ENCODE data around the gene CCT4.
"Not testable (repeated sequence)": the region's sequence is repeated elsewhere in the genome, so short reads cannot be mapped to it uniquely, and the experiment has no call there.

Gene CCT4

GRCh38 chr2:61877571-61878245 is 10.7 kb downstream of the CCT4 start:
- no peak for DNase-seq

GRCh38 chr2:61876400-61876799 is 12.1 kb downstream of the CCT4 start:
- DNase-seq: no peak

DNA sequence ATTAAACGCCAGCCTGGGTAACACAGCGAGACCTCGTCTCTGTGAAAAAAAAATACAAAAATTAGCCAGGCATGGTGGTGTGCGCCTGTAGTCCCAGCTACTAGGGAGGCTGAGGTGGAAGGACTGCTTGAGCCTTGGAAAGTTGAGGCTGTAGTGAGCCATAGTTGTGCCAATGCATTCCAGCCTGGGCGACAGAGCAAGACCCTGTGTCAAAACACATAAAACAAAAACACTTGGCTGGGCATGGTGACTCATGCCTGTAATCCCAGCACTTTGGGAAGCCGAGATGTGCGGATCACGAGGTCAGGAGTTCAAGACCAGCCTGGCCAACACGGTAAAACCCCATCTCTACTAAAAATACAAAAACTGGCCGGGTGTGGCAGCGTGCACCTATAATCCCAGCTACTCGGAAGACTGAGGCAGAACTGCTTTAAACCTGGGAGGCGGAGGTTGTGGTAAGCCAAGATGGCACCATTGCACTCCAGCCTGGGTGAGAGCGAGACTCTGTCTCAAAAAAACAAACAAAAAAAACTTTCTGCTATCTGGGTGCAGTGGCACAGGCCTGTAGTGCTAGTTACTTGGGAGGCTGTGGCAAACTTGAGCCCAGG is 21.9 kb downstream of the CCT4 start:
- not testable (repeated sequence) for DNase-seq

DNA sequence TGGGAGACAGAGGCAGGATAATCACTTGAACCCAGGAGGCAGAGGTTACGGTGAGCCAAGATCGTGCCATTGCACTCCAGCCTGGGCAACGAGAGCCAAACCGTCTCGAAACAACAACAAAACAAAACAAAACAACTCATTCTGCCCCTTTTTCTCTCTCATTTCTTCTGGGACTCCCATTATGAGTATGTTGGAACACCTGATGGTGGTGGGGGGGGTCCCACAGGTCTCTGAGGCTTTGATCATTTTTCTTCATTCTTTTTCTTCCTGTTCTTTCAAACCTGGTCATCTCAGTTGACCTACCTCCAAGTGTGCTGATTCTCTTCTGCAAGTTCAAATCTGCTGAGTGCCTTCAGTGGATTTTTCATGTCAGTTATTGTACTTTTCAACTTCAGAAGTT is 26.4 kb downstream of the CCT4 start:
- DNase-seq: no peak

- no peak for DNase-seq
These were observed 31.2 kb downstream of the CCT4 start for GRCh38 chr2:61857224-61857623.

DNA sequence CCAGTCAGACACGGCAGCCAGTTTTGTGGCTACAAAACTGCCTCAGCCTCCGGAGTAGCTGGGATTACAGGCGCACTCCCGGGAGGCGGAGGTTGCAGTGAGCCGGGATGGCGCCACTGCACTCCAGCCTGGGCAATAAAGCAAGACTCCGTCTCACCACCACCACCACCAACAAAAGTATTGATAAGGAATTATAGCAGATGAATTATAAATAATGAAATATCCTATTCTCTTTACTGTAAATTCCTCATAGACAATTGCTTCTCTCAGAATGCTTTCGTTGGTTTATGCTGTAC is 33.2 kb downstream of the CCT4 start:
- no peak for DNase-seq

- peak; percentile 96 for DNase-seq
These were observed 33.7 kb downstream of the CCT4 start for GRCh38 chr2:61854564-61855317.

GRCh38 chr2:61853847-61854563 is 34.5 kb downstream of the CCT4 start, which contains the start of gene FAM161A:
Gene FAM161A (minus strand): TSS chr2:61854060. CDS start chr2:61854041, 19 bp downstream.
- peak; percentile 90 for DNase-seq

GRCh38 chr2:61853086-61853846 is 35.2 kb downstream of the CCT4 start:
- DNase-seq: peak; percentile 67

- DNase-seq: not testable (repeated sequence)
These were observed 37.2 kb downstream of the CCT4 start for GRCh38 chr2:61851270-61851669.

DNA sequence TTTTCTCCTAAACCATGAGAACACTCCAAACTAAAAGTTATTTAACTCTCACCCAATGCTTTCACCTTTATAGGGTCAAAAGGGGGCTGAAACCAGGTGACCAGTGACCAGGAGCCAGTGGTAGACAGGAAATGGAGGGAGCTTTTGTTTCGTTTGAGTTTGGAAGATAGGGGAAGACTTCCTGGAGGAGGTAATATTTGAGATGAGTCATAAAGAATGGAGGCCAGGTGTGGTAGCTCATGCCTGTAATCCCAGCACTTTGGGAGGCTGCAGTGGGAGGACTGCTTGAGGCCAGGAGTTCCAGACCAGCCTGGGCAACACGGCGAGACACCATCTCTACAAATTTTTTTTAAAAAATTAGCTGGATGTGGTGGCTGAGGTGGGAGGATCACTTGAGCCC is 43.1 kb downstream of the CCT4 start:
- no peak for DNase-seq

GRCh38 chr2:61841286-61841685 is 47.2 kb downstream of the CCT4 start:
- DNase-seq: no peak

GRCh38 chr2:61834893-61835292 is 53.6 kb downstream of the CCT4 start:
- DNase-seq: no peak

DNA sequence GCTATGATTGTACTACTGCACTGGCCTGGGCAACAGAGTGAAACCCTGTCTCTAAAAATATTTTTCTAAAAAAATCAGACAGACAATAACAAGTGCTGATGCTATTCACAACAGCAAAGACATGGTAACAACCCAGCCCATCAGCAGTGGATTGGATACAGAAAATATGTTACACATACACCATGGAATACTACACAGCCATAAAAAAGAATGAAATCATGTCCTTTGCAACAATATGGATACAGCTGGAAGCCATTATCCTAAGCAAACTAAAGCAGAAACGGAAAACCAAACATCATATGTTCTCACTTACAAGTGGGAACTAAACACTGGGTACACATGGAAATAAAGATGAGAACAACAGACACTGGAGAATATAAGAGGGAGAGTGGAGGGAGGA is 54.5 kb downstream of the CCT4 start:
- DNase-seq: no peak

DNA sequence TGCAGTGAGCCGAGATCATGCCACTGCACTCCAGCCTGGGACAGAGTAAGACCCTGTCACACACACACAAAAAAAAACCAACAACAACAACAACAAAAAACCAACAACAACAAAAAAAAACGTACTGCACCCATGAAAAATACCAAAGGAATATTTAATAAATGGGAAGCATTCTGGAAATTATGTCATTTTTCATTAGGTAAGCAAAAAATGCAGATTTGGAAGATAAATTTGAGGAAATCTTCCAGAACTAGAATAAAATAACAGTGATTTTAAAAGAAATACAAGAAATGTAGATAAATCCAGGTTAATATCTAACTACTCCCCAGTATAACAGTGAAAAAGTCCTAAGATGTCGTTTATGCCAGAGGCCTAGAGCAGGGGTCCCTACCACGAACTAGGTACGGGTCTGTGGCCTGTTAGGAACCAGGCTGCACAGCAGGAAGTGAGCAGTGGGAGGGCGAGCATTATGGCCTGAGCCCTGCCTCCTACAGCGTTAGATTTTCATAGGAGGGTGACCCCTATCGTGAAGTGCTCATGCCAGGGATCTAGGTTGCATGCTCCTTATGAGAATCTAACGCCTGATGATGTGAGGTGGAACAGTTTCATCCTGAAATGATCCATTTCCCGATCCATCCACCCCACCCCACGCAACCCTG is 56.1 kb downstream of the CCT4 start:
- DNase-seq: no peak

DNA sequence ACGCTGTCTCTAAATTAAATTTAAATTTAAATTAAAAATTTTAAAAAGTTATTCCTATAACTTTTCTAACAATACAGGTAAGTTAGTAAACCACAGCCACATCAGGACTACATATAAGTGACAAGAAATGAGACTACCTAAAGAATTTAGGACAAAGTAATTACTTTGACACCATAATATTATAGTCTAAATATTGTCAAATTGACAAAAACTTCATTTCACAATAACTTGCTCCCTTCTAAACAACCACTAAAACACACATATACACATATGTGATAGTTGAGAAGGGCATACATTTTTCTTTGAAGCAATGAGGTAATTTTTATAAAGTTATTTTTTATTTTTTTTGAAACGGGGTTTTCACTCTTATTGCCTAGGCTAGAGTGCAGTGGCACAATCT is 66.2 kb downstream of the CCT4 start:
- no peak for DNase-seq
